Tibial artery (tissue), 4 donors: ENCODE results near the gene ILF3.

Experiments
- DNase-seq, 2 donors: peaks; one replicate each; pipeline ENCODE4 v3.0.0-alpha.2; 2019
- H3K27ac ChIP-seq, 2 donors: fragments of 200-600 bp; sonication (generic) in 1 of 2; 1 replicate in 1 of 2; 2 replicates in 1 of 2; pipeline ENCODE4 v1.5.1; 2018 to 2019; ENCODE audit warnings: mild to moderate bottlenecking in 1 of 2
- H3K27me3 ChIP-seq, 2 donors: fragments of 200-600 bp; sonication (generic) in 1 of 2; one replicate each; pipeline versions ENCODE4 v1.5.1 to v1.6.0; 2016 to 2019
- H3K36me3 ChIP-seq, 3 donors: fragments of 200-600 bp; sonication (generic) in 2 of 3; one replicate each; pipeline ENCODE4 v1.5.1; 2016 to 2019; ENCODE audit warnings: mild to moderate bottlenecking in 2 of 3
- H3K4me1 ChIP-seq, 4 donors: fragments of 200-600 bp; sonication (generic) in 2 of 4; 1 replicate in 3 of 4; 2 replicates in 1 of 4; pipeline ENCODE4 v1.5.1; 2016 to 2019
- H3K4me3 ChIP-seq, 2 donors: fragments of 200-600 bp; sonication (generic) in 1 of 2; 1 replicate in 1 of 2; 2 replicates in 1 of 2; pipeline ENCODE4 v1.5.1; 2018 to 2019; ENCODE audit warnings: mild to moderate bottlenecking in 2 of 2
- H3K9me3 ChIP-seq, 3 donors: fragments of 200-600 bp; sonication (generic) in 1 of 3; one replicate each; pipeline ENCODE4 v1.5.1; 2016 to 2019
- CTCF ChIP-seq, 2 experiments: fragments of 200-600 bp in 1 of 2; fragments of 450-650 bp in 1 of 2; IDR thresholded peaks; one replicate each; pipeline ENCODE4 v1.5.1; 2017 to 2019; ENCODE audit warnings: antibody characterized with exemption in 2 of 2, mild to moderate bottlenecking in 1 of 2, moderate library complexity in 1 of 2
- intact Hi-C: fragments of 100-400 bp; cut with DNase I; formaldehyde crosslinking; loops from one replicate; pipeline ENCODE4 v1.15.0; 2023; ENCODE audit warnings: low total_unique reads

ILF3 gene

GRCh38 chr19:10642473-10643171 lies 11.5 kb upstream of the ILF3 start:
- H3K4me1 ChIP-seq, result peaks cover 0 to 31% (median 9%) of the 10 kb centered on the region in 4 donors
- intact Hi-C loops, result no loop called here
- H3K4me3 ChIP-seq, result no peak overlapping the region
- no peaks in the 10 kb centered on the region for H3K27me3 ChIP-seq
- peaks cover 49 to 62% (median 56%) of the 10 kb centered on the region in 3 donors for H3K36me3 ChIP-seq
- TF ChIP-seq CTCF (IDR thresholded peaks at IDR 0.05), result no peak
- H3K27ac ChIP-seq, result no peak overlapping the region
- no peaks in the 10 kb centered on the region for H3K9me3 ChIP-seq
- no peak for DNase-seq

GRCh38 chr19:10643172-10643967 lies 10.8 kb upstream of the ILF3 start:
- Histone ChIP-seq H3K27ac (peak overlapping the region; percentile 52 to 55), H3K27me3 (no peaks in the 10 kb centered on the region), H3K36me3 (peaks cover 42 to 55% (median 49%) of the 10 kb centered on the region in 3 donors), H3K9me3 (no peaks in the 10 kb centered on the region), H3K4me3 (no peak overlapping the region), H3K4me1 (peaks cover 0 to 31% (median 9%) of the 10 kb centered on the region in 4 donors)
- no peak for TF ChIP-seq CTCF (IDR thresholded peaks at IDR 0.05)
- intact Hi-C loops, result no loop called here
- DNase-seq, result no peak

GRCh38 chr19:10643968-10644259 lies 10.2 kb upstream of the ILF3 start:
- DNase-seq, result no peak
- intact Hi-C loops, result loop anchor here (2.0 kb wide), 1 partner anchor 63 kb away; no protein-coding TSS in a partner anchor
- H3K27ac ChIP-seq, result peak overlapping the region; percentile 52 to 55
- H3K36me3 ChIP-seq, result peaks cover 37 to 49% (median 43%) of the 10 kb centered on the region in 3 donors
- no peak overlapping the region for H3K4me3 ChIP-seq
- no peaks in the 10 kb centered on the region for H3K27me3 ChIP-seq
- H3K9me3 ChIP-seq, result no peaks in the 10 kb centered on the region
- H3K4me1 ChIP-seq, result peaks cover 0 to 31% (median 9%) of the 10 kb centered on the region in 4 donors
- TF ChIP-seq CTCF (IDR thresholded peaks at IDR 0.05), result no peak

GRCh38 chr19:10644260-10645007 lies 9.7 kb upstream of the ILF3 start:
- DNase-seq, result peak; percentile 82 to 90
- Histone ChIP-seq H3K9me3 (no peaks in the 10 kb centered on the region), H3K4me3 (no peak overlapping the region), H3K36me3 (peaks cover 31 to 44% (median 38%) of the 10 kb centered on the region in 3 donors), H3K4me1 (peaks cover 0 to 31% (median 9%) of the 10 kb centered on the region in 4 donors), H3K27ac (peak overlapping the region; percentile 52 to 55), H3K27me3 (no peaks in the 10 kb centered on the region)
- TF ChIP-seq CTCF (IDR thresholded peaks at IDR 0.05), result peak; percentile 86 to 97
- intact Hi-C loops, result loop anchor here (2.0 kb wide), 1 partner anchor 64 kb away; no protein-coding TSS in a partner anchor

GRCh38 chr19:10646456-10647159 lies 7.5 kb upstream of the ILF3 start:
- H3K4me1 ChIP-seq, result peaks cover 0 to 28% (median 9%) of the 10 kb centered on the region in 4 donors
- H3K4me3 ChIP-seq, result no peak overlapping the region
- no peak overlapping the region for H3K27ac ChIP-seq
- TF ChIP-seq CTCF (IDR thresholded peaks at IDR 0.05), result no peak
- no peaks in the 10 kb centered on the region for H3K27me3 ChIP-seq
- peaks cover 11 to 22% (median 20%) of the 10 kb centered on the region in 3 donors for H3K36me3 ChIP-seq
- intact Hi-C loops, result no loop called here
- DNase-seq, result no peak
- H3K9me3 ChIP-seq, result no peaks in the 10 kb centered on the region
